Urinary bladder (tissue), 4 donors: ENCODE measurements around the gene ITPRID1. TPM values are rescaled to one million over a fixed set of nuclear protein-coding genes. Genes with fewer than 3 reads are reported as not detected.
"Not testable (repeated sequence)": the region's sequence is repeated elsewhere in the genome, so short reads cannot be mapped to it uniquely, and the experiment has no call there.

ENCODE experiments used
- DNase-seq: peaks from one replicate; pipeline ENCODE4 v3.0.0-alpha.2; 2015; ENCODE audit errors: extremely low spot score
- H3K27ac ChIP-seq: one replicate; pipeline ENCODE4 v1.5.1; 2013; ENCODE audit warnings: low read depth, mild to moderate bottlenecking, moderate library complexity
- H3K36me3 ChIP-seq: one replicate; pipeline ENCODE4 v1.6.1; 2013; ENCODE audit warnings: mild to moderate bottlenecking, moderate library complexity; ENCODE audit not compliant: insufficient read depth
- H3K4me1 ChIP-seq: one replicate; pipeline ENCODE4 v1.6.1; 2013; ENCODE audit warnings: mild to moderate bottlenecking, moderate library complexity; ENCODE audit not compliant: insufficient read depth
- H3K4me3 ChIP-seq: one replicate; pipeline ENCODE4 v1.5.1; 2013; ENCODE audit warnings: low read depth, low read length
- WGBS: extraction: QIAGEN DNeasy Blood & Tissue Kit; methylation state at CpG from one replicate; pipeline ENCODE4 v1.1.7; 2013; 5-methylcytosine and 5-hydroxymethylcytosine counted together
- polyA plus RNA-seq: library from polyadenylated mRNA; stranded (reverse); fragments of 200-250 nt; gene quantifications from one replicate; pipeline ENCODE4 v1.2.3, GENCODE V29; 2013
- total RNA-seq: library from RNA; depleted of rRNA; stranded (reverse); fragments of >200 nt; gene quantifications from one replicate; pipeline ENCODE4 v1.2.3, GENCODE V29; 2014
- donor health status: healthy with polysubstance abuse.
- donor health status: healthy.

ITPRID1 gene
- total and polyA plus RNA-seq, 2 donors = not detected

DNA sequence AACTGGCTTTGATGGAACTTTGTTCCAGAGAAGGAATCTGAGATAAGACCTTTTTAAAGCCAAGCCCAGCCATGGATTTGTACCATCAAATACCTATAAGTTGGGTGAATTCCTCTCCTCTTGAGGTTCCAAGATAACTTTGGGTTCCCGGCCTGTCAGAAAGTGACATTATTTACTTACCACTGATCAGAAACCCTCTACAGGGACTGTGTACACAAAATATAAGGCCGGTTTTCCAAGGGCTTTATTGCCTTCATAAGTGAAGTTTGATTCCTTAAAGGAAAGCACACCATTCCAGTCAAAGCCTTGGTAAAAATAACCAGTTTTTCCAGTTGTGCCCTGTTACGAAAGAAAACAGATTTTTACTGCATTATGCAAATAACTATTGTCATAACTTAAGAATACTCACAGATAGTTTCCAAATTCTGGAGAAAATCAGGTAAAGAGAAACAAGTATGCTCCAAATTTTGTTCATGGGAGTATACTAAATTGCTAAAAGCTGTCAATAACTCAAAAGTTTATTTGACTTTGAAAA, 26.8 kb downstream of the ITPRID1 start:
- 54% methylated on average over 3 of the region's 3 CpGs for WGBS

GRCh38 chr7:31545549-31545948, 31.7 kb downstream of the ITPRID1 start:
- 46% methylated on average over 1 of the region's 1 CpG for WGBS
- Histone ChIP-seq H3K36me3 (no peaks in the 10 kb centered on the region), H3K4me1 (no peaks in the 10 kb centered on the region), H3K4me3 (no peak overlapping the region), H3K27ac (no peak overlapping the region)
- no peak for DNase-seq

More for the DNA sequence above, 26.8 kb downstream of the ITPRID1 start:
- H3K27ac ChIP-seq, H3K4me1 ChIP-seq, H3K4me3 ChIP-seq, DNase-seq, H3K36me3 ChIP-seq: not testable (repeated sequence)

GRCh38 chr7:31549611-31550010, 35.7 kb downstream of the ITPRID1 start:
- H3K27ac ChIP-seq = no peak overlapping the region
- DNase-seq = no peak
- no peaks in the 10 kb centered on the region for H3K36me3 ChIP-seq
- no peak overlapping the region for H3K4me3 ChIP-seq
- no peaks in the 10 kb centered on the region for H3K4me1 ChIP-seq

DNA sequence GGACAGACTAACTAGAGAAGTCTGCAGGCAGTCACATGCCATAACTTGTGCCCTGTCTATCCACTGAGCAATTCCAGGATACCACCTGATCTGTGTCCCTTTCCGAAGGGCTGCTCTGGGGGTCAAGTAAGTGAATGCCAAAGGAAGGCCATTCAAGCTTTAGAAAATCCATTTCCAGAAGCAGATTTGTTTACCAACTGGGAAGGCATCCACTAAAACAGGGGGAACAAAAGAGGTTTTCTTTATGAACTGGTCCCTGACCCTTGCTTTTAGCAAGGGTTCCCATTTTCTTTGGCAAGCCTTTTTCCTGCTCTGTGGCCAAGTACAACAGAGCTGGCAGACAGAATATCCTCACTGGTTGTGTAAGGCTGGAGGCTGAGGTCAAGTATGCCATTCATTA, 36.5 kb downstream of the ITPRID1 start:
- Histone ChIP-seq H3K4me1 (no peaks in the 10 kb centered on the region), H3K4me3 (no peak overlapping the region), H3K27ac (no peak overlapping the region), H3K36me3 (no peaks in the 10 kb centered on the region)
- DNase-seq = no peak
- WGBS = 62% methylated on average over 1 of the region's 1 CpG

GRCh38 chr7:31553661-31554081, 39.8 kb downstream of the ITPRID1 start:
- Histone ChIP-seq H3K4me3 (no peak overlapping the region), H3K27ac (no peak overlapping the region), H3K36me3 (no peaks in the 10 kb centered on the region), H3K4me1 (no peaks in the 10 kb centered on the region)
- DNase-seq = no peak

DNA sequence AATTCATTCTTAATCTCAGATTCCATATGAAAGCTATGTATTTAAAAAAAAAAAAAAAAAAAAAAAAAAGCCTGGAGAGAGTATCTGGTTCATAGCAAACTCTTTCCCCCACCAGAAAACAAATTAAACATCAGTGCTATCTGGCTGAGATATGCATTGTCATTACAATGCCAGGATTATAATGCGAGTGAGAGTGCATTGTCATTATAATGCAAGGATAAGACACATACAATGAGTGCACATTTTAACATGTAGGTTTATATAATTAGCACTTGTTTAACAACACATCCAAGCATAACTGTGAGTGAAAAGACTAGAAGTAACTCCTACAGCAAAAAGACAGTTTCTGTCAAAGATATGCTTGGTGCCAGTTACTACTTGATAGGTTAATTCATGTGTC, 48.1 kb downstream of the ITPRID1 start:
- Histone ChIP-seq H3K36me3 (no peaks in the 10 kb centered on the region), H3K4me3 (no peak overlapping the region), H3K4me1 (no peaks in the 10 kb centered on the region), H3K27ac (no peak overlapping the region)
- DNase-seq = no peak
- 60% methylated on average over 1 of the region's 1 CpG for WGBS

DNA sequence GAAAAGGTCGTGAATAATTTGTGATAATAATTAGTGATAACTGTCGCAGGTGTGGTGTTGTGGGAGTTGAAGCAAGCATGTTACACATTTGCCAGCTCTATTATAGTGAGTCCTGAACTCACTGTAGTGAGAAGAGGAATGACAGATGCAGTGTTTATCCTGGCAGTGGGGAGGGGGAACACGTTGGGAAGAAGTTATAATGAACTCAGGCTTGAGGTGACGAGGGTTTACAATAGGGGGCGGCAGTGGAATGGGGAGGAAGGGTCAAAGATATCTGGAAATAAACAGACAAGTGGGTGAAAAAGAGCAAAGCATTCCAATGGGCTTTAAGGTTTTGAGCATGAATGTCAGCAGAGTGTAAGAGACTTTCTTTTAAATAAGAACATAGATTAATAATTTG, 49.6 kb downstream of the ITPRID1 start:
- H3K4me3 ChIP-seq = no peak overlapping the region
- H3K36me3 ChIP-seq = no peaks in the 10 kb centered on the region
- H3K4me1 ChIP-seq = no peaks in the 10 kb centered on the region
- no peak for DNase-seq
- WGBS = 32% methylated on average over 5 of the region's 5 CpGs
- H3K27ac ChIP-seq = no peak overlapping the region

DNA sequence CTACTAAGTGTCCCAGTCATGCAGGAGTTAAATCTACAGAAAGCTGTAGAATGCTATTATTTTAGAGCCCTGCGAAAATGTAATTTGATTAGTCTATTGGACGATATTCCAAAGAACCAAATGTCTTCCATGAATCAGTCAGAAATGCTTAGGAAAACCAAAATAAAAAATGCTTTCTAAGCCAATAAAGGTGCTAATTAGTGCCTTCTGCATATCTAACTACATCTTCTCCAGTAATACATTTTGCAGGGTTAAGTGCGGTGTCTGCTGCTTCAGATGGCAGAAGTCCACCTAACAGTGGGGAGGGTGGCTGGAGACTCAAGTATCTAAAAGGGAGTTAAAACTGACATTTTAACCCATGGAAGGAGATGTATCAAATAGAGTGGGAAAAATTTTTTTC, 50.1 kb downstream of the ITPRID1 start:
- H3K27ac ChIP-seq = no peak overlapping the region
- DNase-seq = no peak
- H3K36me3 ChIP-seq = no peaks in the 10 kb centered on the region
- no peaks in the 10 kb centered on the region for H3K4me1 ChIP-seq
- 42% methylated on average over 3 of the region's 3 CpGs for WGBS
- H3K4me3 ChIP-seq = no peak overlapping the region

- DNase-seq = no peak
- Histone ChIP-seq H3K4me1 (no peaks in the 10 kb centered on the region), H3K4me3 (no peak overlapping the region), H3K36me3 (no peaks in the 10 kb centered on the region), H3K27ac (no peak overlapping the region)
- 68% methylated on average over 5 of the region's 5 CpGs for WGBS
Observed at GRCh38 chr7:31564661-31565060, 50.8 kb downstream of the ITPRID1 start.

GRCh38 chr7:31569528-31569927, 55.6 kb downstream of the ITPRID1 start:
- Histone ChIP-seq H3K36me3 (no peaks in the 10 kb centered on the region), H3K4me1 (no peaks in the 10 kb centered on the region), H3K27ac (no peak overlapping the region), H3K4me3 (no peak overlapping the region)
- 88% methylated on average over 4 of the region's 4 CpGs for WGBS
- DNase-seq = no peak

GRCh38 chr7:31583526-31583925, 69.6 kb downstream of the ITPRID1 start:
- Histone ChIP-seq H3K4me3 (no peak overlapping the region), H3K27ac (no peak overlapping the region), H3K4me1 (no peaks in the 10 kb centered on the region), H3K36me3 (no peaks in the 10 kb centered on the region)
- WGBS = 66% methylated on average over 2 of the region's 2 CpGs
- DNase-seq = no peak

- Histone ChIP-seq H3K27ac (no peak overlapping the region), H3K4me3 (no peak overlapping the region), H3K4me1 (no peaks in the 10 kb centered on the region), H3K36me3 (no peaks in the 10 kb centered on the region)
- no peak for DNase-seq
Observed at GRCh38 chr7:31583942-31584341, 70.1 kb downstream of the ITPRID1 start.

DNA sequence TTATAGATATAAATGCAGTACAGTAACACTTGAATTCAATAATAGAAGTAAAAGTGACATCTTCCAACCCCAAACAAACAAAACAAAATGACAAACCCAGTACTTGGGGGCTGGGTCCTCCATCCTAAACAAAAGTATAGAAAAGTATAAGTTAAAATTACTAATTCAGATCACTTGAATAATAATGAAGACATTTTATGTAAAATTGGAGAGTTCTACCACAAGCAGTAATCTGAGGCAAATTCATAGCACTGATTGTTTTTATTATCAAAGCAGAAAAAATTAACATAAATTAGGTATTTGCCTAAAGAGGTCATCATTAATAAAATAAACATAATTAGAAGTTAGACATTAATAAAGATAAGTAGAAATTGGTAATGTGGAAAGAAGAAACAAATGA, 81.5 kb downstream of the ITPRID1 start:
- Histone ChIP-seq H3K4me3 (no peak overlapping the region), H3K4me1 (no peaks in the 10 kb centered on the region), H3K36me3 (no peaks in the 10 kb centered on the region), H3K27ac (no peak overlapping the region)
- no peak for DNase-seq

DNA sequence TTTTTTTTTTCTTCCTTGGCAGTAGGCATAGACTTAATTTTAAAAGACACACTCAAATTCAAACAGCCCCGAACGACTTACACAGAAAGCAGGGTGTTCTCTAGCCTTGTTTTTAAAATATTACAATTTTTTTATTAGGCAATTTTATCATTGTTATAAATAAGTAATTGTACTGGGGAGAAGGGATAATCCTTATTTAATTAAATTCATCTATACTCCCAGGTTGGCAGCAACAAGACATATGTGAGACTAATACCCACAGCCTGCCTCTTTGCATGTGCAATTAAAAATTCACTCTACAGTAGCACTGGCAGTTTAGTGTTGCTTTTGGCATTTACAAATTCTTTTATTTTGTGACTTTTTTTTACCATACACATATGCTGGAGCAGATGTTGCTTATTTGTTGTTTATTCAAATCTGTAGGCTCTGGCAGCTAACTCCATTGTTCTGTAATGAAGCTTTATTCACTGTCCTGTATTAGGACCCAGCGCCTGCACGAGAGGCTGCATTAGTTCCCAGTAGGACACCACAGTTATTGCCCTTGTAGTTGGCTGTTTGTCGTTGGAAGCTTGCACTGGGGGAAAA, 88.2 kb downstream of the ITPRID1 start:
- Histone ChIP-seq H3K4me3 (no peak overlapping the region), H3K27ac (no peak overlapping the region), H3K4me1 (no peaks in the 10 kb centered on the region), H3K36me3 (no peaks in the 10 kb centered on the region)
- no peak for DNase-seq
- WGBS = 65% methylated on average over 5 of the region's 5 CpGs

GRCh38 chr7:31603046-31603445, 89.2 kb downstream of the ITPRID1 start:
- Histone ChIP-seq H3K4me1 (no peaks in the 10 kb centered on the region), H3K27ac (no peak overlapping the region), H3K36me3 (no peaks in the 10 kb centered on the region), H3K4me3 (no peak overlapping the region)
- 53% methylated on average over 5 of the region's 5 CpGs for WGBS
- no peak for DNase-seq
